ENCODE data around the gene GRID2. TPM values are rescaled to one million over a fixed set of nuclear protein-coding genes. Genes with fewer than 3 reads are reported as not detected.

The GRID2 gene
- total and polyA plus RNA-seq, 4 donors = under 0.01 to 0.02 TPM; not detected in 2

DNA sequence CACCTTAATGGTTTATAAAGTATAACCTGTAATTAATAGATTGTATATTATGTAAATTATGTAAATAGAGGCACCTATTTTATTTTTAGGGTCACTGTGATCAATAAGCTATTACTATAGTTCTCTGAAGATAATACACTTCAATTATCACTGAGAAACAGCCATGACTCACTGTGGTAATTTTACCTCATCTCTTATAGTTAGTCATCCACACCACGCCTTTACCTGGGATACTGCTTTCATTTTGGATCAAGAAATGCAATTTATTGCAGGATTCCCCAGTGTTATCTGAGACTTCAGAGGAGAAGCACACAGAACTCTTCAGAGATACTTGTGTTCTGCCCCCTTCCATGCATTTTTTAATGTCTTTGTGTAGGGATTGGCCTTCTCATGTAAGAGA is 1176.7 kb downstream of the GRID2 start:
- no peaks in the 10 kb centered on the region for H3K4me1 ChIP-seq (ENCODE audit: control insufficient read depth in 4 of 4, insufficient read depth in 4 of 4, low read length in 3 of 4)
- H3K4me3 ChIP-seq (ENCODE audit: low read depth in 1 of 3, low read length in 3 of 3) = no peak overlapping the region
- no peaks in the 10 kb centered on the region for H3K27me3 ChIP-seq (ENCODE audit: control insufficient read depth in 4 of 4, insufficient read depth in 4 of 4, low read length in 3 of 4)
- DNase-seq (ENCODE audit: low spot score) = no peak
- H3K9ac ChIP-seq (ENCODE audit: low read depth in 1 of 2, low read length in 2 of 2) = no peak overlapping the region
- TF ChIP-seq FOXA2 (IDR thresholded peaks at IDR 0.05) (no peak), YY1 (IDR thresholded peaks at IDR 0.05) (no peak)
- TF ChIP-seq, protein P1, sequence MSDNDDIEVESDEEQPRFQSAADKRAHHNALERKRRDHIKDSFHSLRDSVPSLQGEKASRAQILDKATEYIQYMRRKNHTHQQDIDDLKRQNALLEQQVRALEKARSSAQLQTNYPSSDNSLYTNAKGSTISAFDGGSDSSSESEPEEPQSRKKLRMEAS (IDR thresholded peaks at IDR 0.05) = no peak
- no peaks in the 10 kb centered on the region for H3K9me3 ChIP-seq (ENCODE audit: control insufficient read depth in 4 of 4, low read length in 3 of 4)
- H3K27ac ChIP-seq (ENCODE audit: low read depth in 1 of 2, low read length in 2 of 2) = no peak overlapping the region
- WGBS = 80% methylated on average over 1 of the region's 1 CpG
- no peaks in the 10 kb centered on the region for H3K36me3 ChIP-seq (ENCODE audit: control insufficient read depth in 4 of 4, insufficient read depth in 3 of 4, low read depth in 1 of 4, low read length in 3 of 4)

DNA sequence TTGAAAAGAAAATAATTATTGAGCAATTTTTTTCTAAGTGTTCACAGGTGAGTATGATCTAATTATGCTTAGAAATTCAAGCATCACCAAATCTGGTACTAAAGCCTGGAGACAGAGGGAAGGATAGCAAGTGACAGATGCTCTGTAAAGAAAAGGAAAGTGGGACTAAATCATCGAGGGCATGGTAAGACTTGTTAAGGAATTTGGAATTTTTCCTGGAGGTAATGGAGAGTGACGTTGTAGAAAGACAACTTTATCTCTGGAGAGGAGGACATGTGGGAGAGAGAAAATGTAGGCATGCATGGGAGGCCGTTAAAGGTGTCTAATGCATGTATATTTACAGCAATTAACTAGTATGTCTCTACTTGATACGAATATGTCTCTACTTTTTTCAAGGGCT is 1191.6 kb downstream of the GRID2 start:
- DNase-seq (ENCODE audit: low spot score) = no peak
- WGBS = 63% methylated on average over 4 of the region's 4 CpGs
- Histone ChIP-seq H3K4me1 (ENCODE audit: control insufficient read depth in 4 of 4, insufficient read depth in 4 of 4, low read length in 3 of 4) (no peaks in the 10 kb centered on the region), H3K4me3 (ENCODE audit: low read depth in 1 of 3, low read length in 3 of 3) (no peak overlapping the region), H3K9ac (ENCODE audit: low read depth in 1 of 2, low read length in 2 of 2) (no peak overlapping the region), H3K9me3 (ENCODE audit: control insufficient read depth in 4 of 4, low read length in 3 of 4) (no peaks in the 10 kb centered on the region), H3K27ac (ENCODE audit: low read depth in 1 of 2, low read length in 2 of 2) (no peak overlapping the region), H3K27me3 (ENCODE audit: control insufficient read depth in 4 of 4, insufficient read depth in 4 of 4, low read length in 3 of 4) (no peaks in the 10 kb centered on the region), H3K36me3 (ENCODE audit: control insufficient read depth in 4 of 4, insufficient read depth in 3 of 4, low read depth in 1 of 4, low read length in 3 of 4) (no peaks in the 10 kb centered on the region)
- TF ChIP-seq JUND (IDR thresholded peaks at IDR 0.05) (no peak), YY1 (IDR thresholded peaks at IDR 0.05) (no peak), RAD21 (IDR thresholded peaks at IDR 0.05) (no peak), HNF4A (conservative IDR thresholded peaks at IDR 0.05) (no peak), SP1 (IDR thresholded peaks at IDR 0.05) (no peak)

DNA sequence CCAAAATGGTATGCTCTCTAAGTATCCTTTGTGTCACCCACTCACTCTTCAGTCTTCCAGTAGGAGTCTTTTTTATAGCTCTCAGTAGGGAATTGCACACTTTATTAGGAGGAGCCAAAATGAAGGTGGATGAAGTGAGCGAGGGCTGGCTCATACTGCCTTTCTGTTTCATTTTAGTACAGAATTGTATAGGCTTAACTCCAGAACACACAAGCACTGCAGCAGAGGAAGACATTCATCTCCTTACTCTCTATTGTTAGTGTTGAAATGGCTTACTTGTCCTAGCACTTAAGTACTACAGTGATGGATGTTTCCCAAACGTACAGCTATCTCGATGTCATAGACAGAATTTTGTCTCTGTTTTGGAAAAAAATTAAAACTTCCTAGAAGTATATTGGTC is 1197.5 kb downstream of the GRID2 start:
- 66% methylated on average over 3 of the region's 3 CpGs for WGBS
- TF ChIP-seq JUND (IDR thresholded peaks at IDR 0.05) = no peak
- TF ChIP-seq NR2F2 (IDR thresholded peaks at IDR 0.05) = no peak
- TF ChIP-seq FOXA1 (IDR thresholded peaks at IDR 0.05) = no peak
- Histone ChIP-seq H3K4me3 (ENCODE audit: low read depth in 1 of 3, low read length in 3 of 3) (no peak overlapping the region), H3K27me3 (ENCODE audit: control insufficient read depth in 4 of 4, insufficient read depth in 4 of 4, low read length in 3 of 4) (no peaks in the 10 kb centered on the region), H3K9ac (ENCODE audit: low read depth in 1 of 2, low read length in 2 of 2) (no peak overlapping the region), H3K4me1 (ENCODE audit: control insufficient read depth in 4 of 4, insufficient read depth in 4 of 4, low read length in 3 of 4) (no peaks in the 10 kb centered on the region), H3K27ac (ENCODE audit: low read depth in 1 of 2, low read length in 2 of 2) (no peak overlapping the region), H3K9me3 (ENCODE audit: control insufficient read depth in 4 of 4, low read length in 3 of 4) (no peaks in the 10 kb centered on the region), H3K36me3 (ENCODE audit: control insufficient read depth in 4 of 4, insufficient read depth in 3 of 4, low read depth in 1 of 4, low read length in 3 of 4) (no peaks in the 10 kb centered on the region)
- no peak for DNase-seq (ENCODE audit: low spot score)

GRCh38 chr4:93501946-93502345 is 1198.2 kb downstream of the GRID2 start:
- no peak overlapping the region for H3K9ac ChIP-seq (ENCODE audit: low read depth in 1 of 2, low read length in 2 of 2)
- H3K4me3 ChIP-seq (ENCODE audit: low read depth in 1 of 3, low read length in 3 of 3) = no peak overlapping the region
- DNase-seq (ENCODE audit: low spot score) = no peak
- H3K27me3 ChIP-seq (ENCODE audit: control insufficient read depth in 4 of 4, insufficient read depth in 4 of 4, low read length in 3 of 4) = no peaks in the 10 kb centered on the region
- no peaks in the 10 kb centered on the region for H3K9me3 ChIP-seq (ENCODE audit: control insufficient read depth in 4 of 4, low read length in 3 of 4)
- 78% methylated on average over 3 of the region's 3 CpGs for WGBS
- no peak overlapping the region for H3K27ac ChIP-seq (ENCODE audit: low read depth in 1 of 2, low read length in 2 of 2)
- no peaks in the 10 kb centered on the region for H3K4me1 ChIP-seq (ENCODE audit: control insufficient read depth in 4 of 4, insufficient read depth in 4 of 4, low read length in 3 of 4)
- no peaks in the 10 kb centered on the region for H3K36me3 ChIP-seq (ENCODE audit: control insufficient read depth in 4 of 4, insufficient read depth in 3 of 4, low read depth in 1 of 4, low read length in 3 of 4)
- TF ChIP-seq FOXA2 (IDR thresholded peaks at IDR 0.05) (no peak), ZBTB33 (IDR thresholded peaks at IDR 0.05) (no peak), FOXA1 (IDR thresholded peaks at IDR 0.05) (no peak), YY1 (IDR thresholded peaks at IDR 0.05) (no peak), TAF1 (conservative IDR thresholded peaks at IDR 0.05) (no peak), HNF4A (conservative IDR thresholded peaks at IDR 0.05) (no peak), SP1 (IDR thresholded peaks at IDR 0.05) (no peak), RAD21 (IDR thresholded peaks at IDR 0.05) (no peak), JUND (IDR thresholded peaks at IDR 0.05) (no peak), RXRA (IDR thresholded peaks at IDR 0.05) (no peak), GABPA (IDR thresholded peaks at IDR 0.05 in 1 of 2, conservative IDR thresholded peaks at IDR 0.05 in 1 of 2) (no peak), NR2F2 (IDR thresholded peaks at IDR 0.05) (no peak)
- TF ChIP-seq, protein P2, sequence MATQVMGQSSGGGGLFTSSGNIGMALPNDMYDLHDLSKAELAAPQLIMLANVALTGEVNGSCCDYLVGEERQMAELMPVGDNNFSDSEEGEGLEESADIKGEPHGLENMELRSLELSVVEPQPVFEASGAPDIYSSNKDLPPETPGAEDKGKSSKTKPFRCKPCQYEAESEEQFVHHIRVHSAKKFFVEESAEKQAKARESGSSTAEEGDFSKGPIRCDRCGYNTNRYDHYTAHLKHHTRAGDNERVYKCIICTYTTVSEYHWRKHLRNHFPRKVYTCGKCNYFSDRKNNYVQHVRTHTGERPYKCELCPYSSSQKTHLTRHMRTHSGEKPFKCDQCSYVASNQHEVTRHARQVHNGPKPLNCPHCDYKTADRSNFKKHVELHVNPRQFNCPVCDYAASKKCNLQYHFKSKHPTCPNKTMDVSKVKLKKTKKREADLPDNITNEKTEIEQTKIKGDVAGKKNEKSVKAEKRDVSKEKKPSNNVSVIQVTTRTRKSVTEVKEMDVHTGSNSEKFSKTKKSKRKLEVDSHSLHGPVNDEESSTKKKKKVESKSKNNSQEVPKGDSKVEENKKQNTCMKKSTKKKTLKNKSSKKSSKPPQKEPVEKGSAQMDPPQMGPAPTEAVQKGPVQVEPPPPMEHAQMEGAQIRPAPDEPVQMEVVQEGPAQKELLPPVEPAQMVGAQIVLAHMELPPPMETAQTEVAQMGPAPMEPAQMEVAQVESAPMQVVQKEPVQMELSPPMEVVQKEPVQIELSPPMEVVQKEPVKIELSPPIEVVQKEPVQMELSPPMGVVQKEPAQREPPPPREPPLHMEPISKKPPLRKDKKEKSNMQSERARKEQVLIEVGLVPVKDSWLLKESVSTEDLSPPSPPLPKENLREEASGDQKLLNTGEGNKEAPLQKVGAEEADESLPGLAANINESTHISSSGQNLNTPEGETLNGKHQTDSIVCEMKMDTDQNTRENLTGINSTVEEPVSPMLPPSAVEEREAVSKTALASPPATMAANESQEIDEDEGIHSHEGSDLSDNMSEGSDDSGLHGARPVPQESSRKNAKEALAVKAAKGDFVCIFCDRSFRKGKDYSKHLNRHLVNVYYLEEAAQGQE (IDR thresholded peaks at IDR 0.05) = no peak
- TF ChIP-seq, protein P1 (IDR thresholded peaks at IDR 0.05) = no peak
- TF ChIP-seq, protein P3, sequence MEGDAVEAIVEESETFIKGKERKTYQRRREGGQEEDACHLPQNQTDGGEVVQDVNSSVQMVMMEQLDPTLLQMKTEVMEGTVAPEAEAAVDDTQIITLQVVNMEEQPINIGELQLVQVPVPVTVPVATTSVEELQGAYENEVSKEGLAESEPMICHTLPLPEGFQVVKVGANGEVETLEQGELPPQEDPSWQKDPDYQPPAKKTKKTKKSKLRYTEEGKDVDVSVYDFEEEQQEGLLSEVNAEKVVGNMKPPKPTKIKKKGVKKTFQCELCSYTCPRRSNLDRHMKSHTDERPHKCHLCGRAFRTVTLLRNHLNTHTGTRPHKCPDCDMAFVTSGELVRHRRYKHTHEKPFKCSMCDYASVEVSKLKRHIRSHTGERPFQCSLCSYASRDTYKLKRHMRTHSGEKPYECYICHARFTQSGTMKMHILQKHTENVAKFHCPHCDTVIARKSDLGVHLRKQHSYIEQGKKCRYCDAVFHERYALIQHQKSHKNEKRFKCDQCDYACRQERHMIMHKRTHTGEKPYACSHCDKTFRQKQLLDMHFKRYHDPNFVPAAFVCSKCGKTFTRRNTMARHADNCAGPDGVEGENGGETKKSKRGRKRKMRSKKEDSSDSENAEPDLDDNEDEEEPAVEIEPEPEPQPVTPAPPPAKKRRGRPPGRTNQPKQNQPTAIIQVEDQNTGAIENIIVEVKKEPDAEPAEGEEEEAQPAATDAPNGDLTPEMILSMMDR (IDR thresholded peaks at IDR 0.05; ENCODE audit: low read depth, low read length, missing input control) = no peak
- TF ChIP-seq, protein P4, sequence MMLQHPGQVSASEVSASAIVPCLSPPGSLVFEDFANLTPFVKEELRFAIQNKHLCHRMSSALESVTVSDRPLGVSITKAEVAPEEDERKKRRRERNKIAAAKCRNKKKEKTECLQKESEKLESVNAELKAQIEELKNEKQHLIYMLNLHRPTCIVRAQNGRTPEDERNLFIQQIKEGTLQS (IDR thresholded peaks at IDR 0.05) = no peak

Data from liver (tissue), 9 donors.